ENCODE data around the gene AKR1B1. TPM values are rescaled to one million over a fixed set of nuclear protein-coding genes. Genes with fewer than 3 reads are reported as not detected.

AKR1B1 gene
- total and polyA plus RNA-seq, 2 of the 13 experiments (the other 11 are each of a cell fraction or from before 2014, with no cell fraction given): 89.9 to 133 TPM

GRCh38 chr7:134495546-134495945, 36.6 kb upstream of the AKR1B1 start:
- no peaks in the 10 kb centered on the region for H3K36me3 ChIP-seq (replicated peaks in 1 of 2; ENCODE audit: control insufficient read depth in 1 of 2, insufficient read depth in 2 of 2, low read length in 2 of 2)
- no peak for DNase-seq (ENCODE audit: low spot score)
- no peak for ATAC-seq
- FAIRE-seq: no peak
- intact Hi-C loops (cut with micrococcal nuclease; ENCODE audit: unreplicated experiment) (no loop called here), in situ Hi-C loops (cut with HindIII; ENCODE audit: extremely low pct_ligation_motif_present, low pct_unique_long_range_greater_than_20kb) (no loop called here)
- no peak overlapping the region for H3K4me2 ChIP-seq (ENCODE audit: low read depth, low read length)
- H3K27me3 ChIP-seq (ENCODE audit: control insufficient read depth in 1 of 2, insufficient read depth in 2 of 2, low read length in 2 of 2): peaks cover 0 to 11% of the 10 kb centered on the region in 2 experiments; a peak in 1 of 5 replicates
- TF ChIP-seq E2F2 (CRISPR knock-in tag; IDR thresholded peaks at IDR 0.05; ENCODE audit: borderline replicate concordance) (no peak), NR2C2 (CRISPR knock-in tag; IDR thresholded peaks at IDR 0.05; ENCODE audit: borderline replicate concordance) (no peak), THYN1 (CRISPR knock-in tag; IDR thresholded peaks at IDR 0.05; ENCODE audit: borderline replicate concordance, low read depth) (no peak), CSRNP2 (CRISPR knock-in tag; conservative IDR thresholded peaks at IDR 0.05; ENCODE audit: low read depth) (no peak), NBN (conservative IDR thresholded peaks at IDR 0.05) (no peak), ISL2 (CRISPR knock-in tag; IDR thresholded peaks at IDR 0.05) (no peak), ZNF614 (CRISPR knock-in tag; IDR thresholded peaks at IDR 0.05; ENCODE audit: borderline replicate concordance) (no peak), NFYB (CRISPR knock-in tag; IDR thresholded peaks at IDR 0.05) (no peak), RFX1 (IDR thresholded peaks at IDR 0.05) (no peak)
- H4K20me1 ChIP-seq (ENCODE audit: insufficient read depth, low read length): no peaks in the 10 kb centered on the region
- BruUV-seq (replicated peaks): no TSS peak
- H2AFZ ChIP-seq (ENCODE audit: low read length): no peak overlapping the region
- H3K79me2 ChIP-seq (ENCODE audit: insufficient read depth, low read length): no peaks in the 10 kb centered on the region
- H3K4me1 ChIP-seq (ENCODE audit: insufficient read depth, low read length): no peaks in the 10 kb centered on the region
- ChIA-PET CTCF (ENCODE audit: low intra/inter-chr PET ratio, low total read pairs) (no interaction called here), POLR2A (no interaction called here)
- H3K9me3 ChIP-seq (ENCODE audit: low read length): no peaks in the 10 kb centered on the region
- H3K4me3 ChIP-seq (replicated peaks in 1 of 3; ENCODE audit: insufficient read depth in 1 of 3, low read depth in 2 of 3, low read length in 3 of 3): no peak overlapping the region
- H3K9ac ChIP-seq (ENCODE audit: insufficient read depth, low read depth, low read length): no peak overlapping the region
- H3K27ac ChIP-seq (ENCODE audit: extremely low read length, insufficient read depth, low read length): no peak overlapping the region
- 3% methylated on average over 1 of the region's 1 CpG for WGBS (ENCODE audit: low lambda C conversion rate)

Data from HepG2 (cell line).